ENCODE measurements around the gene ELOVL5. TPM values are rescaled to one million over a fixed set of nuclear protein-coding genes. Genes with fewer than 3 reads are reported as not detected.

Gene ELOVL5
- polyA plus RNA-seq, 3 donors = 44.7 to 97.1 (median 69.5) TPM

DNA sequence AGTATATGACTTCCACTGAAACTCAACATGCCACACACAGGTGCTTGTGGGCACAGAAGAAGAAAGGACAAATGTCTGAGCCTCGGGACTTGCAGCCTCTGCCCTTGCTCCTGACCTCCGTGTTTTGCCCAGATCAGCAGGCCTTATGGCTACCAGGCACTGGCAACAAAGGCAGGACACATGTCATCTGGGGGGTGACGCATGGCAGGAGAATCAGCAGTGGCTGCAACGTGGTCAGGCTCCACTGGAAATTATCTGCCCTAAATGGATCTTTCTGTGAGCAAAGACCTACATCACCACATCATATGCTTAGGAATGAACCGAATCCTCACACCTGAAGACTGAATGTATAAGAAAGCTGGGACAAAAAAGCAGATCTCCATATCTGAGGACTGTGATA is 78.9 kb downstream of the ELOVL5 start:
- no peak overlapping the region for H3K4me3 Mint-ChIP-seq
- H3K9ac ChIP-seq (ENCODE audit: insufficient read depth, low read length, poor library complexity, severe bottlenecking) = no peak overlapping the region
- H3K27ac ChIP-seq (ENCODE audit: low read depth in 1 of 2, low read length in 2 of 2) = peak overlapping the region in 1 of 2 donors; percentile 24

DNA sequence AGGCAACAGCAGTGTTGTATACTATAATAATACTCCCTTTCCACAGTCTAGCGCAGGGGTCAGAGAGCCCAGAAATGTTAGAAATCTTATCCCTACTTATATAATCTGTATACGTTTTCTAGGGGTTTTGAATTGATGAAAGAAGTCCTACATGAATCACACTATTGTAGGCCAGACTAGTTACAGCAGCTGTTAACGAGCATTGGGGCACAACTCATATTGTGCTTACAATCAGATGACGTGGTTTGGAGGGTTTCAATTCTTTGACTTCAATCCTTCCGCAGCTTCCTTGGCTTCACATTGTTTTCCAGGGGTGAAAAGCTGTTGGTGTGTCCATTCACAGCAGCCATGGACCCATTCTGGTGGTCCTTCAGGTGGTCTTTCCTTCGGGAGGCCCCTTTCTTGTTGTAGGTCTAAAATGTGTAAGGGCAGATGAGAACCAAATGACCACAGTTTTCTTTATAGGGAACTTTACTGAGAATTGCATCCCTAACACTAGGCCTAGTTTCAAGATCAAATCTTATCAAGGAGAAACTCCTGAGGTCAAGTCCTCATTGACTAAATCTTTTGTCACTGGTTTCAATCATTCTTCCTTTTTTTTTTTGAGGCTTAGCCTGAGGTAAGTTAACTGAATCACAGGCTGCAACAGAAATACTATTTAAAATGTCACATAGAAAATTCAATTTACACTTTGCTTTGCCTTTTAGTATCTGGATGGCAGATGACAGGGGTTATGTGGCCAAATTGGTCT is 79.7 kb downstream of the ELOVL5 start:
- peaks cover 68 to 80% of the 10 kb centered on the region in 2 donors for H3K36me3 Mint-ChIP-seq
- TF ChIP-seq, protein P1, sequence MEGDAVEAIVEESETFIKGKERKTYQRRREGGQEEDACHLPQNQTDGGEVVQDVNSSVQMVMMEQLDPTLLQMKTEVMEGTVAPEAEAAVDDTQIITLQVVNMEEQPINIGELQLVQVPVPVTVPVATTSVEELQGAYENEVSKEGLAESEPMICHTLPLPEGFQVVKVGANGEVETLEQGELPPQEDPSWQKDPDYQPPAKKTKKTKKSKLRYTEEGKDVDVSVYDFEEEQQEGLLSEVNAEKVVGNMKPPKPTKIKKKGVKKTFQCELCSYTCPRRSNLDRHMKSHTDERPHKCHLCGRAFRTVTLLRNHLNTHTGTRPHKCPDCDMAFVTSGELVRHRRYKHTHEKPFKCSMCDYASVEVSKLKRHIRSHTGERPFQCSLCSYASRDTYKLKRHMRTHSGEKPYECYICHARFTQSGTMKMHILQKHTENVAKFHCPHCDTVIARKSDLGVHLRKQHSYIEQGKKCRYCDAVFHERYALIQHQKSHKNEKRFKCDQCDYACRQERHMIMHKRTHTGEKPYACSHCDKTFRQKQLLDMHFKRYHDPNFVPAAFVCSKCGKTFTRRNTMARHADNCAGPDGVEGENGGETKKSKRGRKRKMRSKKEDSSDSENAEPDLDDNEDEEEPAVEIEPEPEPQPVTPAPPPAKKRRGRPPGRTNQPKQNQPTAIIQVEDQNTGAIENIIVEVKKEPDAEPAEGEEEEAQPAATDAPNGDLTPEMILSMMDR (IDR thresholded peaks at IDR 0.05) = no peak
- no peaks in the 10 kb centered on the region for H3K9me3 ChIP-seq (replicated peaks in 1 of 2; ENCODE audit: control insufficient read depth in 1 of 2, insufficient read depth in 1 of 2, low read length in 2 of 2)

More for the DNA sequence above, 78.9 kb downstream of the ELOVL5 start:
- Mint-ChIP-seq H3K27me3 (ENCODE audit: low read depth in 3 of 3) (no peaks in the 10 kb centered on the region), H3K9me3 (no peaks in the 10 kb centered on the region), H3K4me1 (peaks cover 17% of the 10 kb centered on the region), H3K27ac (peak overlapping the region in 1 of 7 donors; percentile 6), H3K36me3 (peaks cover 75 to 82% of the 10 kb centered on the region in 2 donors)
- intact Hi-C loops (cut with micrococcal nuclease) = no loop called here
- Histone ChIP-seq H3K79me2 (ENCODE audit: insufficient read depth, low read length) (no peaks in the 10 kb centered on the region), H3K36me3 (replicated peaks in 1 of 2; ENCODE audit: control insufficient read depth in 1 of 2, insufficient read depth in 2 of 2, low read length in 2 of 2) (peaks cover 63 to 90% of the 10 kb centered on the region in 2 donors), H3K4me2 (replicated peaks; ENCODE audit: extremely low read depth, low read length, poor library complexity, severe bottlenecking) (no peak overlapping the region), H3K9me3 (replicated peaks in 1 of 2; ENCODE audit: control insufficient read depth in 1 of 2, insufficient read depth in 1 of 2, low read length in 2 of 2) (no peaks in the 10 kb centered on the region), H2AFZ (ENCODE audit: insufficient read depth, low read depth, low read length, poor library complexity, severe bottlenecking) (no peak overlapping the region), H3K27me3 (ENCODE audit: control insufficient read depth in 2 of 2, insufficient read depth in 2 of 2, low read length in 2 of 2) (no peaks in the 10 kb centered on the region), H3K4me3 (replicated peaks in 1 of 3; ENCODE audit: low read depth in 2 of 3, low read length in 3 of 3) (no peak overlapping the region), H4K20me1 (ENCODE audit: insufficient read depth, low read length) (no peaks in the 10 kb centered on the region), H3K4me1 (ENCODE audit: control insufficient read depth in 1 of 2, insufficient read depth in 2 of 2, low read length in 2 of 2) (peaks cover 12 to 14% of the 10 kb centered on the region in 2 donors)
- no peak for DNase-seq
- TF ChIP-seq, protein P1 (IDR thresholded peaks at IDR 0.05) = no peak
- WGBS (ENCODE audit: insufficient coverage) = 91% methylated on average over 2 of the region's 5 CpGs

More for the DNA sequence above, 79.7 kb downstream of the ELOVL5 start:
- H3K4me3 Mint-ChIP-seq = no peak overlapping the region
- peak overlapping the region in 3 of 7 donors; percentile 38 to 81 (median 41) for H3K27ac Mint-ChIP-seq
- Histone ChIP-seq H3K4me3 (replicated peaks in 1 of 3; ENCODE audit: low read depth in 2 of 3, low read length in 3 of 3) (no peak overlapping the region), H3K4me2 (replicated peaks; ENCODE audit: extremely low read depth, low read length, poor library complexity, severe bottlenecking) (no peak overlapping the region), H3K79me2 (ENCODE audit: insufficient read depth, low read length) (no peaks in the 10 kb centered on the region), H3K9ac (ENCODE audit: insufficient read depth, low read length, poor library complexity, severe bottlenecking) (no peak overlapping the region), H4K20me1 (ENCODE audit: insufficient read depth, low read length) (no peaks in the 10 kb centered on the region), H3K27ac (ENCODE audit: low read depth in 1 of 2, low read length in 2 of 2) (peak overlapping the region in 1 of 2 donors; percentile 24), H2AFZ (ENCODE audit: insufficient read depth, low read depth, low read length, poor library complexity, severe bottlenecking) (no peak overlapping the region), H3K27me3 (ENCODE audit: control insufficient read depth in 2 of 2, insufficient read depth in 2 of 2, low read length in 2 of 2) (no peaks in the 10 kb centered on the region), H3K4me1 (ENCODE audit: control insufficient read depth in 1 of 2, insufficient read depth in 2 of 2, low read length in 2 of 2) (peaks cover 18 to 22% of the 10 kb centered on the region in 2 donors), H3K36me3 (replicated peaks in 1 of 2; ENCODE audit: control insufficient read depth in 1 of 2, insufficient read depth in 2 of 2, low read length in 2 of 2) (peaks cover 56 to 82% of the 10 kb centered on the region in 2 donors)
- intact Hi-C loops (cut with micrococcal nuclease) = no loop called here
- H3K9me3 Mint-ChIP-seq = no peaks in the 10 kb centered on the region
- WGBS (ENCODE audit: insufficient coverage) = 94% methylated on average over 2 of the region's 6 CpGs
- H3K27me3 Mint-ChIP-seq (ENCODE audit: low read depth in 3 of 3) = no peaks in the 10 kb centered on the region
- H3K4me1 Mint-ChIP-seq = peaks cover 25% of the 10 kb centered on the region
- DNase-seq = no peak

Data from CD14-positive monocyte (primary cell).